NOMO-1 treated with DMSO at 0.1 percent for 48 hours (cell line): ENCODE measurements around the gene ZKSCAN3.
"Not testable (repeated sequence)": the region's sequence is repeated elsewhere in the genome, so short reads cannot be mapped to it uniquely, and the experiment has no call there.

Experiments
- DNase-seq: peaks from one replicate; lab custom pipeline; 2025; ENCODE audit not compliant: unreplicated experiment; lab: John Stamatoyannopoulos, UW

Gene ZKSCAN3

DNA sequence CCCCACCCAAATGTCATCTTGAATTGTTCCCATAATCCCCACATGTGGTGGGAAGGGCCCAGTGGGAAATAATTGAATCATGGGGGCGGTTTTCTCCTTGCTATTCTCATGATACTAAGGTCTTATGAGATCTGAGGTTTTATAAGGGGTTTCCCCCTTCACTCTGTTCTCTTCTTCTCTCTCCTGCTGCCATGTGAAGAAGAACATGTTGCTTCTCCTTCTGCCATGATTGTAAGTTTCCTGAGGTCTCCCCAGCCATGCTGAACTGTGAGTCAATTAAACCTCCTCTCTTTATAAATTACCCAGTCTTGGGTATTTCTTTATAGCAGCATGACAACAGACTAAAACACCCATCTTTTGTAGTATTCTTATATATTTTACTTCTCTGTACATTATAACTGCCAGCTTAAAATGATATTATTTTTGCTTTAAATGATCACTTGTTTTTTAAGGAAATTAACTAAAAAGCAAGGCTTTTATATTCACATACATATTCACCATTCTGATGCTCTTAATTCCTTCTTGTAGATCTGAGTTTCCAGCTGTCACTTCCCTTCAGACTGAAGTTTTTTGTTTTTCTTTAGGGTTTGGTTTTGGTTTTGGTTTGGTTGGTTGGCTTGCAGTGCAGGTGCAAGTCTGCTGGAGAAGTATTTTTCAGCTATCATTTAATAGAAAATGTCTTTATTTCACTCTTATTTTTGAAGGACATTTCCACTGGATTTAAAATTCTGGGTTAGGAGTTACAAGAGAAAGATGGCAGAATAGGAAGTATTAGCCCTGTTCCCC, 9.2 kb upstream of the ZKSCAN3 start:
- no peak for DNase-seq

DNA sequence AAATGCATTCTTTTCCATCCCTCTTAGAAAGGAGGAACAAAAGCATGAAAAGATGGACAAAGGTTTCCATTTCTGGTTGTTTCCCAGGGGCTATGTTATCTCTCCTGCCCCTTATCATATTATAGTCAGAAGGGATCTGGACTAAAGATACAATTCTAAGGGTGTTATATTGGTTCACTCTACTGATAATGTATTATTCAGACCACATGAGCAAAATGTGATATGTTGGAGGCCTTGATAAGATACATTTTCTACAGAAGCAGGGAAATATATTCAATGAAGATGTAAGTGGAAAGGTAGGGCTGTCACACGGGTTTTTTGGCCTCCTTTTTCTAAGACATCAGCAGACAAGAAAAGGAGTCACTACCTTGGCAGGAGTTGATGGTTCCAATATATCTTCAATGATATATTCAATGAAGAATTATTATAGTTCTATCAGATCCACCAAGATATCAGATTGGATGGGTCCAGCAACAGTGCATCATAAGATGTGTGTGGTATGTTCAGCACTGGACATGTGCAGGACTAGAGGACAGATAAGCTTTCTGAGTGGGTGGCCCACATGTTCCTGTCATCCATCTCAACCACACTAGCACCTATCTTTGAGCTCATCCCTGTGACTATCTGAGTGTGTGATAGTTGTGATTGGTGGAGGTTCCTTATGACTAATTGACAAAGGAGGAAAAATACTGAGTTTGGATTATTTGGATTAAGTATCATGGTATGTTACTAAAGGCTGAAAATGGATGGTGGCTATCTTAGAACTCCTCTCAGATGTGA, 5.7 kb upstream of the ZKSCAN3 start:
- DNase-seq, result no peak

DNA sequence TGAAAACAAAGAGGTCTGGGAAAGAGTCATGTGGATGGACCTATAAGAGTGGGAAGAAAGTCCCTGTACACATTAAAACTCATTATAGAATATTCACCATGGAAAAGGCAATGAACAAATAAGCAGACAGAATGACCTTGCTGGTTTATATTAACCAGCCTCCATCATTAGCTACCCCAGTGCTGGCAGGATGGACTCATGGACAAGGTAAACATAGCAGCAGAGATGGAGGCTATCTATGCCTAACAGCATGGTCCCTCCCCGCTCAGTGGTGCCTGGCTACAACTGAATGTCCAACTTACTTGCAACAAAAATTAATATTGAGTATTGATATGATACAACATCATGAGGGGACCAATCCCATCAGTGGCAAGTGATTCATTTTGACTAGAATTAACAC, 4.5 kb upstream of the ZKSCAN3 start:
- DNase-seq, result no peak

DNA sequence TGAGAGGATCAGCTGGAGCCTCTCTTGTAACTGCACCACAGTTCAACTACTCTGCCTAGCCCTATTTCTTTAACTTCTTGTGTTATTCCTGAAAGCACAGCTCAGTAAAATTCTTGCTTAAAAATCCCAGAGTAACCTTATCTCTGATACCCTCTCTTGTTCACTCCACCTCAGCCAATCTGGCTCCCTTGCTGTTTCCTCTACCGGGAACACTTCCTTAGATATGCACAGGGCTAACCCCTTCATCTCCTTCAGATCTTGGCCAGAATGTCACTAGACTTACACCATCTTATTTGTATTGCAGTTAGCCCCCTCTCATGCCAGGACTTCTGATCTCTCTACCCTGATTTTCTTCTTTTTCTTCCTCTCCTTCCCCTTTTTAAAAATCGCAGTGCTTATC, 2.6 kb upstream of the ZKSCAN3 start:
- DNase-seq, result no peak

DNA sequence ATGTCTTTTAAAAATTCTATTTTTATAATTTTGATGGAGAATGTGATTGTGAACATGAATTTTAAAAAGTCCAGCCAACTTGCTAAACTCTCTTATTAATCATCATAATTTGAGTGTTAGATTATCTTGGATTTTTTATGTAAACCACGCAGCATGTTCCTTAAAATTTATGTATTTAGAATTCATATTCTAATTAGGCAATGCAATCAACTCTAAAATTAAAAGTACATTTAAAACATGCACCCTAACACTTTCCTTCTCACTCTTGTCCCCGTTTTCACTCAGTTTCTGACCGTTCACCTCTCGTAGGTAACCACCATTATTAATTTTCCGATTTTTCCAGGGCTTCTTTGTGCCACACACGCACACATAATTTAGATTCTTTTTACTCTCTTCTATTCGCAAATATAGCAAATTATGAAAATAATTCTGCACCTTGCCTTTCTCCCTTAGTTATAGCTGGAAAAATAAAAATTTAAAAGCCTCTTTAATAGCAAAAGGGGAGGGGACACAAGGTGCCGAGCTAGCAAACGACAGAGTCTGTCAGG, 329 bp upstream of the ZKSCAN3 start:
- DNase-seq, result no peak

DNA sequence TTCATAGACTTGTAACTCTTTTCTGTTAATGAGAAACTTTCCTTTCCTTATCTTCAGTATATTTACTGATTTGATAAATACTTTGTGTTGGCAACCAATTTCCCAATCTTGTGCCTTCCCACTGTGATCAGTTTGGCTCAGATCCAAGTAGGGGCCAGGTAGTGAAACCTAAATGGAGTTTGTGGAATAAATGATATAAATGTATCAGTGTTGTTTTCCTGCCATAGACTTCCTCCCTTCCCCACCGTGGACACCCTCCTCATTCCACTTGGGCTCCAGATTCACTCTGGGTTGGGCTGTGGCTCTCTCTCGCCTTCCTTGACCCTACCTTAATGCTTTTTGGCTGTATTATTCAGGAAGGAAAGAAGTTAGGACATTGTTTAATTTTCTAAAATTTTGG, 1.3 kb downstream of the ZKSCAN3 start:
- no peak for DNase-seq

DNA sequence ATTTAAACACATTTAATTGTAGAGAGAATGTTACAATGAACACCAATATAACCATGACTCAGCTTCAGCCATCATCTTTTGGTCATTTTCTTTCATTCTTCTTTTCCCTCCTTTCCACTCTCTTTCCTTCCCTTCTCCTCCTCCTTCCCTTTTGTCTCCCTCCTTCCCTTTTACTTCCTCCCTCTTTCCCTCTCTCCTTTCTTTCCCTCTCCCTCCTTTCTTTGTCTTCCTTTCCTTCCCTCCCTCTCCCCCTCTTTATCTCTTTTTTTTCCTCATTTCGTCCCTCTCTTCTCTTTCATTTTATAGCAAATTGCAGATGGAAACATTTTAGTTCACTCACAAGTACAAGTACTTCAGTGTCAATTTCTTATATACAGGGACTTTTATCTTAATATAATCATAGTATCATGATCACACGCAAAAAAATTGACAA, 1.8 kb downstream of the ZKSCAN3 start:
- no peak for DNase-seq

DNA sequence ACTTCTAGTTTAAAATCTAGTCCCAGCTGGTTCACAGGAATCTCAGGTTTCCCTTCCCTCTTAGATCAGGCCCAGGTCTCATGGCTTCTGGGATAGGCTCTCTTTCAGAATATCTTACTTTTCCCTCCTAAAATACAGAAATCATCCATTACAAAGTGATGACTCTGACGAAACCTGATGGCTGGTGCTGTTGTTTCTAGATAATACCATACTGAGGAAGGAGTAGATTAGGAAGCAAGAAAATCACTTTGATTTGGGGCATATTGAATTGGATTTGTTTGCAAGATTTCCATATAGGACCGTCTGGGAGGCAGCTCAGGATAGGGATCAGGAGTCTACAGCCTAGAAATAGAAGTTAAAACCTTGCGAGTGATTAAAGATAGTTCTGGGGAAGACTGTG, 3.6 kb downstream of the ZKSCAN3 start:
- DNase-seq, result no peak

DNA sequence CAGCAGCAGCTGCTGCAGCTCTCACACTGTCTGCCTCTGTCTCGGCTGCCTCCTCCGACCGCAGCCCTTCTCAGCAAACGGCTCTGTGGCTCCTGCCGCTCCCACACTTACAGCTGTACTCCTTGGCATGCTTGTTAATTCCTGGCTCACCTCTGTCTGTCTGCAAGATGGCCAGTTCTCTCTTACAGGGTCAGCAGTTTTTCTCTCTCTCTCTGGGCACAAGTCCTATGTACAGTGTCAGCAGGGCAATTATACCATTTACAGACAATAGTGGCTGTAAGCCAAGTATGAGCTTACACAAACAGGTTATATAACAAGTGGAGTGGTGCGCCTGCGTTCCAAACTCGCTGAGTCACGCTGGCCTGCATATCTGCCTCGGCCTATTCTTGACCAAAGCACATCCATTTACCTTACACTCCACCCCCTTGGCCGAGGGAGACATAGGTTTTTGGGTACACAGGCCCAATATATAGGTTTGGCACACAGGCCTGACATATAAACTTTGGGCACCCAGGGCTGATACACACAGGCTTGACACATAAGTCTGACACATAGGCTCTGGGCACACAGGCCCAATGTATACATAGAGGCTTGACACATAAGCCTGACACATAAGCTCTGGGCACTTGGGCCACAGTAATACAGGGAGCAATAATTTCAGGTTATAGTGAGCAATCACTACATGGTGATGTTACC, 4.4 kb downstream of the ZKSCAN3 start:
- DNase-seq, result no peak

DNA sequence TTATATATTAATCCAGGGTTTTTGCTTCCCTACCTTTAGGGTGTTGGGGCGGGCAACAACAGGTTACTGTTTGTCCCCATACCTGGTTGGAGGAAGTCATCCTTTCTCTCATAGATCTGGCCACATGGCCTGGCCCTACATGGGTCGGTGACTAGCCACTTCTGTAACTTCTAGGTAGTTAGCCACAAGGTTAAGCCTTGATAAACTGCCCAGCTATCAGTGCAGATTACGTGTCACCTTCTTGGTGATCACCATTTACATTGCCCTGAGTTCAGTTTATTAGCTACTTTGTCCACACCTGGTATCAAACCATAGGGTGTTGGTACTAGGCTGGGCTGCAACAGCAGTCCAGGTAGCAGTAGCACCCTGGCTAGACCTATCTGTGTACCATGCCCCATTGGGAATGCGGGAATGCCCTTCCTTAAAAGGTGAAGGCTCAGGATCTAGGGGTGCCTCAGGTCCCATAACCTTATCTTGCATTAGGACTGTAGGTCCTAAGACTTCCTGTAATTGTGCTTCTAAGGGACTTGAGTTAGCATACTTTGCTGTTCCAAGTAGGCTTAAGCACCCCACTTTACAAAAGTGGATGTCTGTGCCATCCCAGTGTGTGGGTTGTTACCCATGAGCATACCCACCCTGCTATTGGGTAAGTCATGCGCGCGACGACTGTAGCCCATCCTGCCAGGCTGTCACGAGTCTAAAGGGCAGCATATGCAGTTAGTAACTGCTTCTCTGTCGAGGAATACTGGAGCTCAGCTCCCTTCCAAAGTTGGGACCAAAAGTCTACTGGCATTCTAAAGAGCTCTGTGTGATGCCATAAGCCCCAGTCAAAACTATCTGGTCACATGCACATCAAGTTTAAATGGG, 5.2 kb downstream of the ZKSCAN3 start:
- DNase-seq, result no peak

DNA sequence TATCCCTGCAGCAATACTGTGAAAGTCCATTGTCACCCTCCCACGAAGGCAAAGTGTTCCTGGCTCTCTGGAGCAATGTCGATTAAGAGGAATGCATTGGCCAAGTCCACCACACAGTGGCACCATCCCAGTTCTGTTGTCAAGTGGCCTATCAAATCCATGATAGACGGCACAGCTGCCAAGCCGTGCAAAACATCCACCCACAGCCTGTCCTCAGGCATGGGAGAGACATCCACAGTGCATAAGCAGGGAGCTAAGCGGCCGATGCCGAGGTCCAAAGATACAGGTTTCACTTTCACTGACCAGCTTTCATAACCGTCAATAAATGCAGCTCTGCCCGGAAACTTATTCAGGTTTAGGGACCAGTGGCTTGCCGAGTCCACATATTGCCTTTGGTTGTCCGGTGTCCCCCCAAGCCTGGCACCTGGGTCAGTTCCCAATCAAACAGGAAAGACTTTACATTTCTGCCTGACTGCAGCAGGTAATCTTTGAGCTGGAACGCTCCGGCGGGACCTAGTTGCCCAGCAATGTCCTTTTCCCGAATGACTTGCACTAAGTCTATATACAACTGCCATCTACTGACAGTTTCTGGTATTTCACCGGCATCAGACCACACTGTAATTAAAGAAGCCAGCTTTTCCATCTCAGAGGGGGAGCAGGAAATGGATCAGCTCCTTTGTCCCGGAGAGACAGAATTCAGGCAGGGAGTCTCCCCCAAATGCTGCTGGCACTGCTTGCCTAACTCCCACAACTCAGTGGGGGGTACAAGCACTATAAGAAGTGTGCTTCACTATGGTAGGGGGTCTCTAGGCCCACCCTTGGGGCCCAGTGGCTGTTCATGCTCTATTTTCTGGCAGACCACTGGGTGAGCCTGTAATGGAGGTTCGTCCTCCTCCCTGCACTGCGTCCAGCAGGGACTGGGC, 6.3 kb downstream of the ZKSCAN3 start:
- DNase-seq, result peak; percentile 72

DNA sequence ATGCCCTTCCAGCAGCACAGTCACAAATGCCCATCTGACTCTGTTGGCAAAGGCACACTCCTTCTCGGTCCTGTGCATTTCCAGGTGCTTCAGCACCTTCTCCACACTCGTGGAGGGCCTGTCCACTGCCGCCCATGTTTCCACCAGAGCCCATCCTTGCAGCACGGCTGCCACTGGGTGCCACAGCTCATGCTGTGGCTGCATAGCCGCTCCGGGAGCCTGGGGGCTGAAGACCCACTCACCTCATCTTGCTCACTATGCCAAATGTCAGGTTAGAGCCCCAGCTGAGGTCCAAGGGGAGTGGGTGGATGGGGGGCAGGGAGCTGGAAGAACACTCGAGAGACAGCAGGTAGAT, 6.9 kb downstream of the ZKSCAN3 start:
- DNase-seq, result no peak

DNA sequence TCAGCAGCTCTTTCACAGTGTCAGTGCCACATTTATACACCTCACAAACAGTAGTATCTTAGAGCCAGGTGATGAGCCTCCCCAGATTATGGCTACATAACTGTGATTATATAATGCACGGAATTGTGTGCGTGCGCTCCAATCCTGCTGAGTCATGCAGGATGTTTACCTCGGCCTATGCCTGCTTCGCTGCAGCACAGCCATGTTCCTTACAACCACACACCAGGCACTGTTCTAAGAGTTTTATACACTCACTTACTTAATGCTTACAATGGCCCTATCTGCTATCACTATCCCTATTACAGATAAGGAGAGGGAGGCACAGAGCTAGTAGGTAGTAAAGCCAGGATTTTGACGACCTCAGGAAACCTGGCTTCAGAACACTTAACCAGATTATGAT, 7.3 kb downstream of the ZKSCAN3 start:
- DNase-seq, result no peak

DNA sequence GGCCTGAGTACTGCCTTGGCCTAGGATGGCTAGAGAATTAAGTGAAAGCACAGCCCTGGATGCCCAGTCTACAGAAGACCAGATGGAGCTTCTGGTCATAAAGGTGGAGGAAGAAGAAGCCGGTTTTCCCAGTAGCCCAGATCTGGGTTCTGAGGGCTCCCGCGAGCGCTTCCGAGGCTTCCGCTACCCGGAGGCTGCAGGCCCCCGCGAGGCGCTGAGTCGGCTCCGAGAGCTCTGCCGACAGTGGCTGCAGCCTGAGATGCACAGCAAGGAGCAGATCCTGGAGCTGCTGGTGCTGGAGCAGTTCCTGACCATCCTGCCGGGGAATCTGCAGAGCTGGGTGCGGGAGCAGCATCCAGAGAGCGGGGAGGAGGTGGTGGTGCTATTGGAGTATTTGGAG, 9.8 kb downstream of the ZKSCAN3 start:
- DNase-seq, result not testable (repeated sequence)

DNA sequence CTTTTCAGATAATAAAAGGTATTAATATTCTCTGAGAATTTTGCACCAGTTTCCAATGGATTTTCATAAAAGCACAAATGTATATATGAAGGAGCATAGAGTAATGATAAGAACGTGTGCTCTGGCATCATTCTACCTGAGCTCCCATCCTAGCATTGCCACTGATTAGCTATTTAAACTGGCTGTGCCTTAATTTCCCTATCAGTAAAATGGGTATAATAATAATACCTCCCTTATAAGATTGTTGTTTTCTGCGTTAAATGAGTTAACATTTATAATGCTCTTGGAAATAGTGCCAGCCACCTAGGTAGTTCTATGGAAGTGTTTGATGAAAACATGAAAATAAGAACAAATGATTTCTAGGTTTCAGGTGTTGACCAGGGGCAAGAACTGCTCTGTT, 11.2 kb downstream of the ZKSCAN3 start:
- no peak for DNase-seq

DNA sequence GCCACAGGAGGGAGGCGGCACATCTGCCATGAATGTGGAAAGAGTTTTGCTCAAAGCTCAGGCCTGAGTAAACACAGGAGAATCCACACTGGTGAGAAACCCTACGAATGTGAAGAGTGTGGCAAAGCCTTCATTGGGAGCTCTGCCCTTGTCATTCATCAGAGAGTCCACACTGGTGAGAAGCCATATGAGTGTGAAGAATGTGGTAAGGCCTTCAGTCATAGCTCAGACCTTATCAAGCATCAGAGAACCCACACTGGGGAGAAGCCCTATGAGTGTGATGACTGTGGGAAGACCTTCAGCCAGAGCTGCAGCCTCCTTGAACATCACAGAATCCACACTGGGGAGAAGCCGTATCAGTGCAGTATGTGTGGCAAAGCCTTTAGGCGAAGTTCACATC, 15.8 kb downstream of the ZKSCAN3 start:
- DNase-seq, result not testable (repeated sequence)

DNA sequence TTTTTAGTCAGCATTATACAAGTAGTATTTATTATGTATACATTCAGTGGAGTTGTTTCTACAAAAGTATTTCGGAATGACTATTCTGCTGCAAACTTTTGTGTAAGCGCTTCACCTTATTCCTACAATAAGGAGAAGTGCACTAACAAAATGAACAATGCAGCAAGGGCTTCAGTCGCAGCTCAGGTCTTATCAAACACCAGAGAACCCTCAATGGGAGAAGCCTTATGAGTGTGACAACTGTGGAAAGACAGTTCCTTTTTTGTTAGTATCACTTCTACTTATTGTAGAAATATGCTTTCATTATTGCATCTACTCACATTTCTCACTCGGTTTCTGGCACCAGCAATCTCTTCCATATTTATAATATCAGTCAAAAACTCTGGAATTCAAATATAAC, 18.8 kb downstream of the ZKSCAN3 start:
- peak; percentile 82 for DNase-seq

DNA sequence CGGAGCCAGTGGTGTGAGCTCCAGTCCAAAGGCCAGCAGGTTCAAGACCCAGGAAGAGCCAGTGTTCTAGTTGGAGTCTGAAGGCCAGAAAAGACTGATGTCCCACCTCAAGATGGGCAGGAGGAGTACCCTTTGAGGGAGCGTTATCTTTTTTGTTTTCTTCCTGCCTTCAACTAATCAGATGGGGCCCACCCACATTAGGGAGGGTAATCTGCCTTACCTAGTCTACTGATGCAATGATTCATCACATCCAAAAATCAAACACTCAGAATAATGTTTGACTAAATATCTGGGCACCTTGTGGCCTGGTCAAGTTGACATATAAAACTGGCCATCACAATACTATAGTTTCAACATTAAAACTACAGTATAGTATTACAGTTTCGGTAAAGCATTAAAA, 19.7 kb downstream of the ZKSCAN3 start:
- no peak for DNase-seq

DNA sequence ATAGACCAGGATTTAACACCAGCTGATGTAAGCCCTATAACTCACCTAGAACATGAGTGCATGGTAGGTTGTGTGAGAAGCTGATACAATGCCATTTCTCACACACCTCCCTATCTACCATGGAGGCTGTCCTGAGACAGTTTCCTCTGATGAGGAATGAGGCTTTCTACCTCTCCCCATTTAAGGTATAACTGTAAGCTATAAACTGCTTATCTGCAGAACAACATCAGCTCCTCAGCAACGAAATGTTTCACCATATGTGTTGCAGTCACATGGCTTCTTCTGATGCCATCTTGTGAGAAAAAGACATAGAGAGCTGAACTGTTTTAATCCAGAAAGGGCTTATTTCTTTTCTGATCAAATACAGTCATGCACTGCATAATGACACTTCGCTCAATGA, 20.7 kb downstream of the ZKSCAN3 start:
- no peak for DNase-seq

DNA sequence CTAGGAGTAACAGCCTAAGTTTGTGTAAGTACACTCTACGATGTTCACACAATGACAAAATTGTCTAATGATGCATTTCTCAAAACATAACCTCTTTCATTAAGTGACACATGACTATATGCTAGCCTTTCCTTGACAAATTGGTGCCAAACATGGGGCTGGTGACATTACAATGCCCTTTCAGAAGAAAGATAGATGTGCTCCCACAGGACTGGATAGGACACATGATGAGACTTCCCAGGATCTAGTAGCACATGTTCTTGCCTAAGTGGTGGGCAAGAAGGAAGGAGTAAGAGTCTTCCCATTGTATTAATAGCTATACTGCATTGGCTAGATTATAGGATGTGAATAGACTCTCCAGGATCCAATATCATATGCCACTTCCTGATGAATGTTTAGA, 21.5 kb downstream of the ZKSCAN3 start:
- DNase-seq, result no peak
